ENCODE measurements around the gene EEFSEC. TPM values are rescaled to one million over a fixed set of nuclear protein-coding genes. Genes with fewer than 3 reads are reported as not detected.

EEFSEC gene
- polyA plus RNA-seq, 1 donor (not counting 4 experiments of a cell fraction or from before 2014, with no cell fraction given) = 8.7 TPM

GRCh38 chr3:128385080-128385832, 232.0 kb downstream of the EEFSEC start:
- DNase-seq (ENCODE audit: low read depth, low spot score) = no peak
- Histone ChIP-seq H3K4me3 (ENCODE audit: control insufficient read depth in 2 of 3, extremely low read depth in 1 of 3, insufficient read depth in 2 of 3, low read depth in 1 of 3, low read length in 3 of 3) (no peak overlapping the region), H4K20me1 (ENCODE audit: control insufficient read depth, extremely low read depth, insufficient read depth, low read length) (no peaks in the 10 kb centered on the region), H2AFZ (ENCODE audit: control insufficient read depth, low read length) (no peak overlapping the region), H3K9ac (ENCODE audit: control insufficient read depth, extremely low read depth, insufficient read depth, low read length) (no peak overlapping the region), H3K4me2 (ENCODE audit: control insufficient read depth, extremely low read depth, insufficient read depth, low read depth, low read length) (no peak overlapping the region), H3K79me2 (ENCODE audit: control insufficient read depth, insufficient read depth, low read length) (no peaks in the 10 kb centered on the region), H3K4me1 (ENCODE audit: control insufficient read depth, extremely low read depth, insufficient read depth, low read length) (peaks cover 11% of the 10 kb centered on the region), H3K9me3 (ENCODE audit: control insufficient read depth, low read depth, low read length) (no peaks in the 10 kb centered on the region), H3K27me3 (ENCODE audit: control insufficient read depth, extremely low read depth, insufficient read depth, low read length) (no peaks in the 10 kb centered on the region), H3K27ac (ENCODE audit: control insufficient read depth, insufficient read depth, low read length) (no peak overlapping the region), H3K9me1 (ENCODE audit: control insufficient read depth, extremely low read depth, insufficient read depth, low read length) (peaks cover 2% of the 10 kb centered on the region), H3K36me3 (ENCODE audit: control insufficient read depth in 2 of 2, extremely low read depth in 1 of 2, insufficient read depth in 2 of 2, low read length in 2 of 2) (peaks cover 0 to 1% of the 10 kb centered on the region in 2 experiments)
- dilution Hi-C loops (cut with MboI; ENCODE audit: extremely low pct_ligation_motif_present, low sequenced_read_pairs) = no loop called here
- no peak for FAIRE-seq
- TF ChIP-seq CTCF (optimal IDR thresholded peaks at IDR 0.05 in 1 of 3, IDR thresholded peaks at IDR 0.05 in 1 of 3, conservative IDR thresholded peaks at IDR 0.05 in 1 of 3; ENCODE audit: extremely low read depth in 1 of 3, insufficient read depth in 2 of 3, low read length in 3 of 3) (no peak), EZH2 (IDR thresholded peaks at IDR 0.05; ENCODE audit: low read length) (no peak)

- DNase-seq (ENCODE audit: low read depth, low spot score) (no peak), FAIRE-seq (no peak)
- peaks cover 0 to 1% of the 10 kb centered on the region in 2 experiments for H3K36me3 ChIP-seq (ENCODE audit: control insufficient read depth in 2 of 2, extremely low read depth in 1 of 2, insufficient read depth in 2 of 2, low read length in 2 of 2)
- no peak overlapping the region for H3K4me3 ChIP-seq (ENCODE audit: control insufficient read depth in 2 of 3, extremely low read depth in 1 of 3, insufficient read depth in 2 of 3, low read depth in 1 of 3, low read length in 3 of 3)
- dilution Hi-C loops (cut with MboI; ENCODE audit: extremely low pct_ligation_motif_present, low sequenced_read_pairs) = no loop called here
- no peak for TF ChIP-seq EZH2 (IDR thresholded peaks at IDR 0.05; ENCODE audit: low read length)
- no peak for TF ChIP-seq CTCF (optimal IDR thresholded peaks at IDR 0.05 in 1 of 3, IDR thresholded peaks at IDR 0.05 in 1 of 3, conservative IDR thresholded peaks at IDR 0.05 in 1 of 3; ENCODE audit: extremely low read depth in 1 of 3, insufficient read depth in 2 of 3, low read length in 3 of 3)
- no peak overlapping the region for H3K4me2 ChIP-seq (ENCODE audit: control insufficient read depth, extremely low read depth, insufficient read depth, low read depth, low read length)
- H3K9me3 ChIP-seq (ENCODE audit: control insufficient read depth, low read depth, low read length) = no peaks in the 10 kb centered on the region
- H3K27me3 ChIP-seq (ENCODE audit: control insufficient read depth, extremely low read depth, insufficient read depth, low read length) = no peaks in the 10 kb centered on the region
- H3K9ac ChIP-seq (ENCODE audit: control insufficient read depth, extremely low read depth, insufficient read depth, low read length) = no peak overlapping the region
- H4K20me1 ChIP-seq (ENCODE audit: control insufficient read depth, extremely low read depth, insufficient read depth, low read length) = no peaks in the 10 kb centered on the region
- peaks cover under 1% of the 10 kb centered on the region for H3K4me1 ChIP-seq (ENCODE audit: control insufficient read depth, extremely low read depth, insufficient read depth, low read length)
- no peak overlapping the region for H3K27ac ChIP-seq (ENCODE audit: control insufficient read depth, insufficient read depth, low read length)
- no peak overlapping the region for H2AFZ ChIP-seq (ENCODE audit: control insufficient read depth, low read length)
- no peaks in the 10 kb centered on the region for H3K9me1 ChIP-seq (ENCODE audit: control insufficient read depth, extremely low read depth, insufficient read depth, low read length)
- no peaks in the 10 kb centered on the region for H3K79me2 ChIP-seq (ENCODE audit: control insufficient read depth, insufficient read depth, low read length)
These were observed 235.7 kb downstream of the EEFSEC start for GRCh38 chr3:128388932-128389331.
